IPS-11a (cell line): ENCODE results near the gene ADCY3.

Experiments used
- H3K4me3 ChIP-seq: one replicate; pipeline ENCODE4 v1.5.1; 2013; ENCODE audit warnings: low read depth, low read length, control low read depth

The ADCY3 gene

GRCh38 chr2:24783641-24784040 lies 136.4 kb downstream of the ADCY3 start:
- H3K4me3 ChIP-seq, result no peak overlapping the region

- no peak overlapping the region for H3K4me3 ChIP-seq
These were observed 140.9 kb downstream of the ADCY3 start for GRCh38 chr2:24779116-24779515.

GRCh38 chr2:24774373-24774772 lies 145.7 kb downstream of the ADCY3 start:
- no peak overlapping the region for H3K4me3 ChIP-seq

GRCh38 chr2:24771764-24772586 lies 148.1 kb downstream of the ADCY3 start:
- no peak overlapping the region for H3K4me3 ChIP-seq

- no peak overlapping the region for H3K4me3 ChIP-seq
These were observed 149.0 kb downstream of the ADCY3 start for GRCh38 chr2:24771061-24771460.
